SK-N-SH treated with all-trans-retinoic acid at 6 μM for 48 hours (cell line): ENCODE measurements around the gene CORO2A.

Experiments
- ATAC-seq: fragments of 200-7000 bp; cut with Tn5 transposase; 3 replicates; pipeline ENCODE4 v1.9.1; 2020; ENCODE audit warnings: mild to moderate bottlenecking, moderate library complexity
- ARNTL ChIP-seq: fragments of 450-650 bp; formaldehyde crosslinking; IDR thresholded peaks from 2 replicates; pipeline ENCODE4 v1.5.0; 2020; ENCODE audit warnings: low read depth, mild to moderate bottlenecking, moderate library complexity, borderline replicate concordance
- CSDC2 ChIP-seq: fragments of 250-450 bp; sonication (Bioruptor Pico); IDR thresholded peaks from 2 replicates; pipeline ENCODE4 v1.5.0; 2020; ENCODE audit warnings: mild to moderate bottlenecking, moderate library complexity
- ESRRG ChIP-seq: fragments of 250-450 bp; sonication (Bioruptor Pico); IDR thresholded peaks from 2 replicates; pipeline ENCODE4 v1.6.1; 2021; ENCODE audit warnings: mild to moderate bottlenecking
- GLIS3 ChIP-seq: fragments of 250-450 bp; sonication (Bioruptor Pico); IDR thresholded peaks from 2 replicates; pipeline ENCODE4 v1.5.0; 2020; ENCODE audit warnings: mild to moderate bottlenecking, moderate library complexity
- ISL1 ChIP-seq: fragments of 250-450 bp; sonication (Bioruptor Pico); IDR thresholded peaks from 2 replicates; pipeline ENCODE4 v2.1.2; 2022; ENCODE audit warnings: mild to moderate bottlenecking, moderate library complexity
- OSR1 ChIP-seq: fragments of 250-450 bp; sonication (Bioruptor Pico); IDR thresholded peaks from 2 replicates; pipeline ENCODE4 v1.8.0; 2022; ENCODE audit warnings: moderate library complexity, mild to moderate bottlenecking, inconsistent platforms
- PPARA ChIP-seq: fragments of 250-450 bp; sonication (Bioruptor Pico); IDR thresholded peaks from 2 replicates; pipeline ENCODE4 v1.5.0; 2020; ENCODE audit warnings: mild to moderate bottlenecking, borderline replicate concordance
- RARB ChIP-seq: fragments of 250-450 bp; sonication (Bioruptor Pico); IDR thresholded peaks from 2 replicates; pipeline ENCODE4 v1.8.0; 2021; ENCODE audit warnings: mild to moderate bottlenecking, moderate library complexity
- SNAI2 ChIP-seq: fragments of 250-450 bp; sonication (Bioruptor Pico); IDR thresholded peaks from 2 replicates; pipeline ENCODE4 v1.5.0; 2020; ENCODE audit warnings: mild to moderate bottlenecking, moderate library complexity
- TCF4 ChIP-seq: fragments of 250-450 bp; sonication (Bioruptor Pico); IDR thresholded peaks from 2 replicates; pipeline ENCODE4 v1.8.0; 2021; ENCODE audit warnings: mild to moderate bottlenecking, moderate library complexity, borderline replicate concordance
- ZC3H10 ChIP-seq: fragments of 250-450 bp; sonication (Bioruptor Pico); IDR thresholded peaks from 2 replicates; pipeline ENCODE4 v1.5.1; 2021; ENCODE audit warnings: mild to moderate bottlenecking, moderate library complexity
- ZFP3 ChIP-seq: fragments of 250-450 bp; sonication (Bioruptor Pico); IDR thresholded peaks from 2 replicates; pipeline ENCODE4 v1.5.0; 2020; ENCODE audit warnings: mild to moderate bottlenecking, moderate library complexity
- ZFP30 ChIP-seq: fragments of 450-650 bp; formaldehyde crosslinking; IDR thresholded peaks from 2 replicates; pipeline ENCODE4 v1.5.0; 2022; ENCODE audit warnings: mild to moderate bottlenecking, moderate library complexity
- ZNF565 ChIP-seq: fragments of 450-650 bp; formaldehyde crosslinking; conservative IDR thresholded peaks from 2 replicates; pipeline ENCODE4 v1.5.0; 2020; ENCODE audit warnings: low read depth, mild to moderate bottlenecking, moderate library complexity
- ZNF70 ChIP-seq: fragments of 450-650 bp; formaldehyde crosslinking; IDR thresholded peaks from 2 replicates; pipeline ENCODE4 v1.5.0; 2020; ENCODE audit warnings: mild to moderate bottlenecking, moderate library complexity
- ZNF8 ChIP-seq: fragments of 450-650 bp; formaldehyde crosslinking; IDR thresholded peaks from 2 replicates; pipeline ENCODE4 v1.5.0; 2020; ENCODE audit warnings: mild to moderate bottlenecking, moderate library complexity
- TF ChIP-seq, protein P1 (sequence below): fragments of 250-450 bp; sonication (Bioruptor Pico); IDR thresholded peaks from 2 replicates; pipeline ENCODE4 v1.8.0; 2020; ENCODE audit warnings: mild to moderate bottlenecking, moderate library complexity, borderline replicate concordance
- TF ChIP-seq, protein P2 (sequence below): fragments of 250-450 bp; sonication (Bioruptor Pico); IDR thresholded peaks from 2 replicates; pipeline ENCODE4 v1.8.0; 2021; ENCODE audit warnings: low read depth, mild to moderate bottlenecking, moderate library complexity, borderline replicate concordance
- TF ChIP-seq, protein P3 (sequence below): fragments of 250-450 bp; sonication (Bioruptor Pico); IDR thresholded peaks from 2 replicates; pipeline ENCODE4 v1.5.0; 2020; ENCODE audit warnings: mild to moderate bottlenecking, moderate library complexity
- TF ChIP-seq, protein P4 (sequence below): fragments of 250-450 bp; sonication (Bioruptor Pico); IDR thresholded peaks from 2 replicates; pipeline ENCODE4 v1.5.1; 2021; ENCODE audit warnings: mild to moderate bottlenecking, moderate library complexity

CORO2A gene

DNA sequence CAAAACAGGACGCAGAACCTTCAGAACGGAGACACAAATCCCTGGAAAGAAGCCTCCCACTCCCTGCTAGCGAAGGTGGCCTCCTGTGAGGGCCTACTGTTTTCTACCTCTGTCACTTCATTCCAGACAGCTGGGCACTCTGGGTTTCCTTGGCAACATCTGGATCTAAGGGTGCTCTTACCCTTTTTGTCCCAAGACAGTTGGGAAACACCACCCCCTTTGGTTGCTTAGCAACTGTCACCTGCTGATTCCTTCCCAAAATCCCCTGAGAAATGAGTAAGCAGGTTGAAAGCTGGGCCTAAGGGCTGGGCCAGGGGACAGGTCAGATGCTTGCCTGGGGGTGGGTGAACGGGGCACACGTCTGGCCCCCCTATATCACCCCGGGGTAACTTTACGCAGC is 106.5 kb downstream of the CORO2A start:
- ATAC-seq = no peak

DNA sequence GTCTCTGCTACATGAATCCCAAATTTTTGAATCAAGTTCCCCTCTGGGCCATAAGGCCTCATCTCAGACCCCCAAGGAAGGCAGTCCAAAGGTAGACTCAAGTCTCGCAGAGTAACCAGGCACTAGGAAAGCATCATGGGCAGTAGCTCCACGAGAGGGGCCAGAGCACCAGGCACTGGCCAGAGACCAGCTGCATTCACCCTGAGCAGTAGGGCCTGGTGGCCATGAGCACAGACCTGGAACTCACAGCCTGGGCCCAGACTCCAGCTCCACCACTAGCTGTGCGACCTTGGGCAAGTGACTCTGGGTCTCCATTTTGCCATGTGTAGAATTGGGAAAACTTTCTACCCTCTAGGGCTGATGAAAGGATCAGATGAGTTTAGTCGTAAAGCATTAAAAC is 107.4 kb downstream of the CORO2A start:
- no peak for ATAC-seq
- TF ChIP-seq CSDC2 (CRISPR knock-in tag) = no peak
- TF ChIP-seq, protein P1, sequence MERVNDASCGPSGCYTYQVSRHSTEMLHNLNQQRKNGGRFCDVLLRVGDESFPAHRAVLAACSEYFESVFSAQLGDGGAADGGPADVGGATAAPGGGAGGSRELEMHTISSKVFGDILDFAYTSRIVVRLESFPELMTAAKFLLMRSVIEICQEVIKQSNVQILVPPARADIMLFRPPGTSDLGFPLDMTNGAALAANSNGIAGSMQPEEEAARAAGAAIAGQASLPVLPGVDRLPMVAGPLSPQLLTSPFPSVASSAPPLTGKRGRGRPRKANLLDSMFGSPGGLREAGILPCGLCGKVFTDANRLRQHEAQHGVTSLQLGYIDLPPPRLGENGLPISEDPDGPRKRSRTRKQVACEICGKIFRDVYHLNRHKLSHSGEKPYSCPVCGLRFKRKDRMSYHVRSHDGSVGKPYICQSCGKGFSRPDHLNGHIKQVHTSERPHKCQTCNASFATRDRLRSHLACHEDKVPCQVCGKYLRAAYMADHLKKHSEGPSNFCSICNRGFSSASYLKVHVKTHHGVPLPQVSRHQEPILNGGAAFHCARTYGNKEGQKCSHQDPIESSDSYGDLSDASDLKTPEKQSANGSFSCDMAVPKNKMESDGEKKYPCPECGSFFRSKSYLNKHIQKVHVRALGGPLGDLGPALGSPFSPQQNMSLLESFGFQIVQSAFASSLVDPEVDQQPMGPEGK = no peak
- TF ChIP-seq, protein P2, sequence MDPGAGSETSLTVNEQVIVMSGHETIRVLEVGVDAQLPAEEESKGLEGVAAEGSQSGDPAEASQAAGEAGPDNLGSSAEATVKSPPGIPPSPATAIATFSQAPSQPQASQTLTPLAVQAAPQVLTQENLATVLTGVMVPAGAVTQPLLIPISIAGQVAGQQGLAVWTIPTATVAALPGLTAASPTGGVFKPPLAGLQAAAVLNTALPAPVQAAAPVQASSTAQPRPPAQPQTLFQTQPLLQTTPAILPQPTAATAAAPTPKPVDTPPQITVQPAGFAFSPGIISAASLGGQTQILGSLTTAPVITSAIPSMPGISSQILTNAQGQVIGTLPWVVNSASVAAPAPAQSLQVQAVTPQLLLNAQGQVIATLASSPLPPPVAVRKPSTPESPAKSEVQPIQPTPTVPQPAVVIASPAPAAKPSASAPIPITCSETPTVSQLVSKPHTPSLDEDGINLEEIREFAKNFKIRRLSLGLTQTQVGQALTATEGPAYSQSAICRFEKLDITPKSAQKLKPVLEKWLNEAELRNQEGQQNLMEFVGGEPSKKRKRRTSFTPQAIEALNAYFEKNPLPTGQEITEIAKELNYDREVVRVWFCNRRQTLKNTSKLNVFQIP = no peak
- TF ChIP-seq PPARA (CRISPR knock-in tag) = no peak
- TF ChIP-seq, protein P3, sequence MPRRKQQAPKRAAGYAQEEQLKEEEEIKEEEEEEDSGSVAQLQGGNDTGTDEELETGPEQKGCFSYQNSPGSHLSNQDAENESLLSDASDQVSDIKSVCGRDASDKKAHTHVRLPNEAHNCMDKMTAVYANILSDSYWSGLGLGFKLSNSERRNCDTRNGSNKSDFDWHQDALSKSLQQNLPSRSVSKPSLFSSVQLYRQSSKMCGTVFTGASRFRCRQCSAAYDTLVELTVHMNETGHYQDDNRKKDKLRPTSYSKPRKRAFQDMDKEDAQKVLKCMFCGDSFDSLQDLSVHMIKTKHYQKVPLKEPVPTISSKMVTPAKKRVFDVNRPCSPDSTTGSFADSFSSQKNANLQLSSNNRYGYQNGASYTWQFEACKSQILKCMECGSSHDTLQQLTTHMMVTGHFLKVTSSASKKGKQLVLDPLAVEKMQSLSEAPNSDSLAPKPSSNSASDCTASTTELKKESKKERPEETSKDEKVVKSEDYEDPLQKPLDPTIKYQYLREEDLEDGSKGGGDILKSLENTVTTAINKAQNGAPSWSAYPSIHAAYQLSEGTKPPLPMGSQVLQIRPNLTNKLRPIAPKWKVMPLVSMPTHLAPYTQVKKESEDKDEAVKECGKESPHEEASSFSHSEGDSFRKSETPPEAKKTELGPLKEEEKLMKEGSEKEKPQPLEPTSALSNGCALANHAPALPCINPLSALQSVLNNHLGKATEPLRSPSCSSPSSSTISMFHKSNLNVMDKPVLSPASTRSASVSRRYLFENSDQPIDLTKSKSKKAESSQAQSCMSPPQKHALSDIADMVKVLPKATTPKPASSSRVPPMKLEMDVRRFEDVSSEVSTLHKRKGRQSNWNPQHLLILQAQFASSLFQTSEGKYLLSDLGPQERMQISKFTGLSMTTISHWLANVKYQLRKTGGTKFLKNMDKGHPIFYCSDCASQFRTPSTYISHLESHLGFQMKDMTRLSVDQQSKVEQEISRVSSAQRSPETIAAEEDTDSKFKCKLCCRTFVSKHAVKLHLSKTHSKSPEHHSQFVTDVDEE = no peak
- TF ChIP-seq ESRRG (CRISPR knock-in tag) = no peak

More for the DNA sequence above, 106.5 kb downstream of the CORO2A start:
- TF ChIP-seq ZFP30 (CRISPR knock-in tag) (no peak), ZNF565 (CRISPR knock-in tag) (no peak), OSR1 (no peak), ZNF70 (CRISPR knock-in tag) (no peak), ZNF8 (no peak), PPARA (CRISPR knock-in tag) (no peak), SNAI2 (CRISPR knock-in tag) (no peak), RARB (no peak), GLIS3 (CRISPR knock-in tag) (no peak), ZC3H10 (CRISPR knock-in tag) (no peak), ZFP3 (no peak), ISL1 (CRISPR knock-in tag) (no peak), TCF4 (CRISPR knock-in tag) (no peak), CSDC2 (CRISPR knock-in tag) (no peak), ARNTL (CRISPR knock-in tag) (no peak)
- TF ChIP-seq, protein P4, sequence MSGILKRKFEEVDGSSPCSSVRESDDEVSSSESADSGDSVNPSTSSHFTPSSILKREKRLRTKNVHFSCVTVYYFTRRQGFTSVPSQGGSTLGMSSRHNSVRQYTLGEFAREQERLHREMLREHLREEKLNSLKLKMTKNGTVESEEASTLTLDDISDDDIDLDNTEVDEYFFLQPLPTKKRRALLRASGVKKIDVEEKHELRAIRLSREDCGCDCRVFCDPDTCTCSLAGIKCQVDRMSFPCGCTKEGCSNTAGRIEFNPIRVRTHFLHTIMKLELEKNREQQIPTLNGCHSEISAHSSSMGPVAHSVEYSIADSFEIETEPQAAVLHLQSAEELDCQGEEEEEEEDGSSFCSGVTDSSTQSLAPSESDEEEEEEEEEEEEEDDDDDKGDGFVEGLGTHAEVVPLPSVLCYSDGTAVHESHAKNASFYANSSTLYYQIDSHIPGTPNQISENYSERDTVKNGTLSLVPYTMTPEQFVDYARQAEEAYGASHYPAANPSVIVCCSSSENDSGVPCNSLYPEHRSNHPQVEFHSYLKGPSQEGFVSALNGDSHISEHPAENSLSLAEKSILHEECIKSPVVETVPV = no peak
- TF ChIP-seq, protein P1 = no peak

DNA sequence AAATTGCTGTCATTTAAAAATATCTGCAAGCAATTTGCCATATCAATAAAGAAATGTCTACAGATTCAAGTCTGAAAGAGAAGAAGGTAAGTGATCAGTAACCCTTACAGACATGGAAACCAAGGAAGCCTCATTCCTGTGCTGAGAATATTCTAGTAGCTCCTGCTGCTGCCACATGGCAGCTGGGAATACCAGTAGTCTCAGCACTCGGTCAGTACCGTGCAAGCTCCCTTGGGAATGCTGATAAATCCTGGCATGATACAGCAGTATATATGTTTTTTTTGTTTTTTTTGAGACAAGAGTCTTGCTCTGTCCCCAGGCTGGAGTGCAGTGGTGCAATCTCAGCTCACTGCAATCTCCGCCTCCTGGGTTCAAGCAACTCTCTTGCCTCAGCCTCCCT is 108.0 kb downstream of the CORO2A start:
- ATAC-seq = no peak
- TF ChIP-seq RARB = no peak
- no peak for TF ChIP-seq SNAI2 (CRISPR knock-in tag)
- no peak for TF ChIP-seq ISL1 (CRISPR knock-in tag)
- TF ChIP-seq ZNF8 = no peak
- TF ChIP-seq, protein P1 = no peak
- TF ChIP-seq, protein P4 = no peak
- TF ChIP-seq ARNTL (CRISPR knock-in tag) = no peak
- TF ChIP-seq, protein P2 = no peak
